GM19351 (cell line): ENCODE data around the gene MKI67.

ENCODE experiments used
- ATAC-seq: cut with Tn5 transposase; IDR thresholded peaks from one replicate; pipeline ENCODE4 v1.9.1; 2021; ENCODE audit warnings: mild to moderate bottlenecking, moderate library complexity; ENCODE audit not compliant: unreplicated experiment

MKI67 gene

DNA sequence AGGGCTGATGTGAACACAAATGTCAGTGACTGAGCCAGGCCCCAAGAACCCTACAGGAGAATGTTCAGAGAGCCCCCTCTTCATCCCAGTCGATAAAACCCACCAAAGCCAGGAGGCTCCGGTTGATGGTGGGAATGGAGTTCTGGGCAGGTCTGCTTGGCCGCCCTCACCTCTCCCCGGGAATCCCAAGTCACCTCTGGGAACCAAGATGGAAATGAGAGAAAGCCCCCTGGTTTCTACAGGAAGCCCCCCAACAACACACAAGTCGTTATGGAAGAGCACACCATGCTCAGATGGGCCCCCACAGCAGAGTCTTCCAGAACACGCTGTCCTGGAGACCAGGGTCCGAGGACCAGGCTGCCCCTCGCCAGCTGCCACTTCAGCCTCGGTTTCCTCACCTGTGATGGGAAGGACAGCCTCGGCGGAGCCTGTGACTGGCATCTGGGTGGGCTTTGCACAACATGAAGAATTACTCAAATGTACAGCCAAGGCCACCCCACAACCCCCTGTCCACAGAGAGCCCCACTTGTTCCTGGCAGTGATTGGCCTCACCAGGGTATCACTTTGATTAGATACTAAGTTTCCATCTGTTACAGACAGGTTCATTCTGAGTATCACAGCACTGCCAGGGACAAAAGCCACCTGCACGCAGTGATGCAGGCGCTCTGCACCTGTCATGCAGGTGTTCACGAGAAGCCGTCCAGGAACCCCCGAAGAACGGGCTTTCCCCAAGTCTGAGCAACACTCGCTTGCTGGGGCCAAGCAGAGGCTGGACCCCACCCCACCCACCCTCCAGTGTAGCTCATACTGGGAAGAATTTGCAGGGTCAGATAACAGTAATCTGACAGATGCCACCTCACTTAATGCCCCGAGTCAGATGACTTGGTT lies 57.6 kb downstream of the MKI67 start:
- ATAC-seq = no peak

DNA sequence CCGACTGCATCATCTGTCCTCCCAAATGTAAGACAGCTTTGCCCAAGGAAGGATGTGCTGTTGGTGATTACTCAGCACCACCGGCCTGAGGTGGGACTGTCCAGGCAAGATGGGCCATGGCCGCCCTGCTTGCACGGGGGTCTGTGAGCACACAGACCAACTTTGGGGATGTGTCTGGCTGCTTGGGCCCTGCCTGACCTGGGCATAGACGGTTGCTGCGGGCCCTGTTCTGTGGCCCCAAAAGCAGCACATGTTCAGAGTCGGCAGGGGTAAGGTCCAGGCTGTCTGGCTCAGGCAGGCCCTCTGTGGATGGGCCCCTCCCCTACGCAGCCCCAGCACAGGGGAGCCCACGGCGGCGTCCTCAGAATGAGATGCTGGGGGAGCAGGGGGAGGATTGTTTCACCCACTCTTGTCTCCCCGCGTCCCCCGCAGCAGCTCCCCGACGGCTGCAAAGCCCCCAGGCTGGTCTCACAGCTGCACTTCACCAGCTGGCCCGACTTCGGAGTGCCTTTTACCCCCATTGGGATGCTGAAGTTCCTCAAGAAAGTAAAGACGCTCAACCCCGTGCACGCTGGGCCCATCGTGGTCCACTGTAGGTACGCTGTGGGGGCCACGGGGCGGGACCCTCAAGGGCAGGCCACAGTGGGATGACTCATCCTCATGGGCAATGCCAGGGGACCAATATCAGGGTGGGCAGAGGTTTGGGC lies 58.4 kb downstream of the MKI67 start:
- ATAC-seq = no peak

DNA sequence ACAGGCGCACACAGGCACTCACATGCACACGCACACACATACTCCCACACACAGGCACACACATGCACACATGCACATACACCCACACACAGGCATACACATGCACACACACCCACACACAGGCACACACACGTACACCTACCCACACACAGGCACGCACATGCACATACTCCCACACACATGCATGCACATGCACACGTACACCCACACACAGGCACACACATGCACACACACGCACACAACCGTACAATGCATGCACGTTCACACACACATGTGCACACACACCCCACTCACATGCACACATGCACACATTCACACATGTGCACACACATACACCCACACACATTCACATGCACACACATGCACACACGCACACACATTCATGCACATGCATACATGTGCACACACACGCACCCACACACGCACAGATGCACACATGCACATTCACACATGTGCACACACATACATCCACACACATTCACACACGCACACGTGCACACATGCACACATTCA lies 59.3 kb downstream of the MKI67 start:
- ATAC-seq = no peak

DNA sequence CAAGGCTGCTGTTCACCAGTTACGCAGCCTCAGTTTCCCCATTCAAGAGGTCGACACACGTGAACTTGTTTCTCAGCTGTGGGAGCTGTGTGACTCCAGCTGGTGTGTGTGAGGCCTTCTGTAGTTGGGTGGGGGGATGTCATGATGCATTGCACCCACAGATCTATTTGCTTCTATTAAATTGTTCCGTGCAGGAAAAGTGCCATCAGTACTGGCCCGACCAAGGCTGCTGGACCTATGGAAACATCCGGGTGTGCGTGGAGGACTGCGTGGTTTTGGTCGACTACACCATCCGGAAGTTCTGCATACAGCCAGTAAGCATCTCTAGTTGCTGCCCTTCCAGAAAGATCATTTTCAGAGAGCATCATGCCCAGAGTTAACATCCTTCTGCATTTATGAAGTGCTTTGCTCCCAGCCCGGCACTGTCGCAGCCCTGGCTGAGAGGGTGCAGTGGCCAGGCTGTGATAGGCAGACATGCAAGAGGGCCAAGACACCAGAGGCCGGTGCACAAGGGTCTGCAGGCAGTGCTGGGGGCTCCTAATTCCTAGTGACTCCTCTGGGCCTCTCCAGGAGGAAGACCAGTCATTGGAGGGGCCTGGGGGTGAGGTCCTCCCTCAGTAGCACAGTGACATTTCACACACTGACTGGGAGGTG lies 60.2 kb downstream of the MKI67 start:
- ATAC-seq = no peak

DNA sequence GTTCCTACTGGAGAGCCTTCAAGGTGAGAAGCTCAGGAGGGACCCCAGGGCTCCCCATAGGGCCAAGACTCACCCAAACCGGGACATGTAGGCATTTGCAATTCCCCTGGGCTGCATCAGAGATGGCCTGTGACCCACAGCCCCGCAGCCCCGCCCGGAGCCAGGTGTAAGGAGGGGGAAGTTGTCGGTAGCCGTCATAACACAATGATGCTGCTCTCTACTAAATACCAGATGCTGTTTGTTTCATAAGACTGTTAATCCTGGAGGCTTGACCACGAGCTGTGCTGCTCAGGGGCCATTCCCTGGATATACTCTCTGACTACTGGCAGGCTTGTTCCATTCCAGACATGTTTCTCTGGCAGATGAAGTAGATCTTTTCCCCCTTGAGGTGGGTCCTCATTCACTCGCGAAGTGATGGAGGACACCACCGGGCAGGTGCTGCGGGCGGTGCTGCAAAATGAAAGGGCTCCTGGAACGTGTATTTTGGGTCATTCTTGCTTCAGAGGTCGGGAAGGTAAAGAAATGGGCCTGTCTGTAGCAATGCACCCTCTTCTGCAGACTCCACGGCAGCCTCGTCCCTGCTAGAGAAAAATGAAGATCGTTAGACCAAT lies 61.1 kb downstream of the MKI67 start:
- peak; percentile 30 for ATAC-seq

DNA sequence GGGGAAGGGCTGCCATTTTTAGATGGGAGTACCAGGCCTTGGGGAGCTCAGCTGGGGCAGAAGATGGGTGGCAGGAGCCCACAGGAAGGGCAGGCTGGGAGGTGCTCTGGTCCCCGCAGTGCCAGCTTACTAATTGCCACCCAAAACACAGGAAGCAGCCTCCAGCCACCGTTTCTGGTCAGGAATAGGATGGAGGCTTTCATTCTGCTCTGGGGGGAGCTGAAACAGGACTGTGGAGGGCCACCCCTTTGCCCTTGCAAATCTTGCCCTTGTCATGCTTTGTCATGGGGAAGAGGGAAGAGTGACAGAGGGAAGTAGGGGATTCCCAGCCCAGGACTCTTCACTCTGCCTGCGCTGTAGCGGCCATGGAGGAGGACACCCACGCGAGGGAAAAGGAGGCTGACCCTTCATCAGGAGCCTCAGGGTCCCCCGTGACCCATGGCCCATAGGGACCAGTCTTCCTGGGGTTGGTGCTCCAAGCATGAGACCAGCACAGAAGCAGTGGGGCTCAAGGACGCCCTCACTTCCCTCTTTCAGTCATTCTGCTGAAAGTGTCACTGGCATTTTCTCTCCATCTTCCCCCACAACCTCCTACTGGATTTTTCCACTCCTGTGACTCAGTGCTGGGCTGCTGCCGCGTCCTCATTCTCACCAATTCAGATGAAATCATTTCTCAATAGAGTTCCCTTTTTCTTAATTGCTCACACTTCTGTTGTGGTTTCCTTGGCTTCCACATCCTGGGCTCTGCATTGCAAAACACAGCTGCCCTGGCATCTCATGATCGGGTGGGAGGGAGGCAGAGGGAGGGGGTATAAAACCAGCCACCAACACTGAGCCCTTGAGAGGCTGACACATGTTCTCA lies 61.9 kb downstream of the MKI67 start:
- ATAC-seq = peak; percentile 39

DNA sequence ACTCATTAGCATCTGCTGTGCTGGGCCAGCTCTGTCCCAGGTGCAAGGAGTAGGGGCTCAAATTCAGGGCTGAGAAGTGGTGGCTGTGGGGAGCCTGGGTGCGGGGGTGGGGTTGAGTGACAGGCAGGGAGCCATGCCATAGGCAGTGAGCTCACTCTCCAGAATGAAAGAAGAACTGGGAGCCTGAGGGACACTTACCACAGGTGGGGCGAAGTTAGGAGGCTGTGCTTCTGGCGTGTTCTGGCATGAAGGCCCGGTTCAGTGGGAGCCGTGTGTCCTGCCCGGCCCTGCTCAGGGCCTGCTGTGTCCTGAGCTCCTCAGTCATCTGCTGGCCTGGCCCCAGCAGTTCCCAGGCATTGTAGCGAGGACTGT lies 62.5 kb downstream of the MKI67 start:
- peak; percentile 32 for ATAC-seq

DNA sequence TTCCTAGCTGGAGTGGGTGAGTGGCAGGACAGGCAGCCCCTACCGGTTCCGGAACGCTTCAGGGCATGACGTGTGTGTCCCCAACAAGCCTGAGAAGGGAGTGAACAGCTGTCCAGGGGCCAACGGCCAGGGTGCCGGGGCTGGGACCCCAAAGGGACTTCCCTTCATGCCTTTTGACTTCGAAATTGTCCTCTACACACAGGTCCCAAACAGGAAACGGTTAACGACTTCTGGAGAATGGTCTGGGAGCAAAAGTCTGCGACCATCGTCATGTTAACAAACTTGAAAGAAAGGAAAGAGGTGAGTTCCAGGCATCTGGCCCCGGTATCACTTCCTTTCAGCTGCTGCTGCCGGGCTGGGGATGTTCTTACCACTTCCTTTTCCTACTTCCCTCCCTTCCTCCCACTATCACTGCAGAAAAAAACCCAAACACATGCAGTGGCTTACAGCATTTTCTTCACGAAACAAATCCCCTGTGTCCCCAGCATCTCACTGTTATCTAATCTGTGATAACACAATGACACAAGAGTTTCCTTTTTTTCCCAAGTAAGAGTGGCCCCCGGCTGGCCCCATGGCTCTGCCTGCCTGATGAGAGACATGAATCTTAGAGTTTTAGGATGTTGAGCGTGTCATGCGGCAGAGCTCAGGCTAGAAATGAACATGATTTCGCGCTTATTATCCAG lies 63.2 kb downstream of the MKI67 start:
- ATAC-seq = peak; percentile 55

DNA sequence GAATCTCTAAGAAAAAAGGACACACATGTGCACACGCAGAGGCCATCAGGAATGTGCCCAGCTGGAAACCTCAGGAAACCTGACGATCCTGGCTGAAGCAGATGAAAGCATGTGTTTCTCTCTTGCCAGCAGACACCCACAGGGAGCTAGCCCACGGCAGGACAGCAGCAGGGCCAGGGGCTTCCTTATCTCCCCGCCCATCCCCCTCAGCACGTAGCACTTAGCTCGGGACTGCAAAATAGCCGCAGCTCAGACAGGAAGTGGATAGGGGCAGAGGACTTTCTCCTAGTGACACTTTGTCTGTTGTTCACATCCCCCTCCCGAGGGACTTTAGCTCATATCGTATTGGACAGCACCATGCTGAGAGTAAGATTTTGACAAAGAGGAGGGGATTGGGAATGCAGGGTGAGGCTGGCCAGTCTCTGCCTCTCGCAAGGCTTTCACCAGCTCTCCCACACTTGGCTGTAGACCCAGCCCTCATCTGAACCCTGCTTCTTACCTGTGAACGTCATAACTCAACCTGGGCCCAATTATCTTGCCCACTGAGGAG lies 63.8 kb downstream of the MKI67 start:
- no peak for ATAC-seq

DNA sequence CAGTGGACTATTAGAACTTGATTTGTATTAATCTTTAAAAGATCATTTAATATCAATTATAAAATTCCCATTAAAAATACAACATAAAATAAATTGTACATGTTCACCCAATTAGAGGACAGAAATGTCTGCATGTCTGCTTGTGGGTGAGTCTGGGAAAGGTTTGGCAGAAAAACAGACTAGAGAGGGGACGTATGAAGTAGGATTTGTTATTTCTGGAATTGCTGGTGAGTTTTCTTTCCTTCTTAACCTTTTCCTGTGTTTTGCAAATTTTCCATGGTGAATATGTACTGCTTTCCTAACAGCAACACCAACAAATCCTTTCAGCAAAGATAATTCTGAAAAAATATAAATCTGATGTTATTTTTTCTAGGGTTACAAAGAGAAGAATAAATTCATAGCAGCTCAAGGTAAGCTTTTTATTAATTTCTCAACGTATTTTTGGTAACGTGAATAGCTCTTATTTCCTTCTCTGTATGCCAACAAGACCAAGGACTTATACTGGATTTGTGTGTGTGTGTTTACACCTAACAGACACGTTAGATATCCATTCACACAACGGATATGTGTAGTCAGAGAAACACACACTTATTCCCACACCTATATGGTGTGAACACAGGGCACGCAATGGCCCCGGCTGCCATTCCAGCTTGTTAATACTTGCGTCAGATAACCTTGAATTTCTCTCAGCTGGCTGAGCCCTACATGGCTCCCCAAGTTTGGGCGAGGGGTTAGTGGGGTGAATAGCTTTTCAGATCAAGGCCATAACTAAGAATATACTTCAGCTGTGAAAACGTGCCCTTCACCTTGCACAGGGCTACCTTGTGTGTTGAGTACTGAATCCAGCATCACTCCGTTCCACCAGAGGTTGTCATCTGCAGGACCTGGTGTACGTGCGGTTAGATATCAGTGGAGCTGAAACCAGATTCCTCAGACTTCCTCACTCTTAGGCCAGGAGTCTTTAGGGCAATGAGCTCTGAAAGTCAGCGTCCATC lies 64.6 kb downstream of the MKI67 start:
- ATAC-seq = no peak

DNA sequence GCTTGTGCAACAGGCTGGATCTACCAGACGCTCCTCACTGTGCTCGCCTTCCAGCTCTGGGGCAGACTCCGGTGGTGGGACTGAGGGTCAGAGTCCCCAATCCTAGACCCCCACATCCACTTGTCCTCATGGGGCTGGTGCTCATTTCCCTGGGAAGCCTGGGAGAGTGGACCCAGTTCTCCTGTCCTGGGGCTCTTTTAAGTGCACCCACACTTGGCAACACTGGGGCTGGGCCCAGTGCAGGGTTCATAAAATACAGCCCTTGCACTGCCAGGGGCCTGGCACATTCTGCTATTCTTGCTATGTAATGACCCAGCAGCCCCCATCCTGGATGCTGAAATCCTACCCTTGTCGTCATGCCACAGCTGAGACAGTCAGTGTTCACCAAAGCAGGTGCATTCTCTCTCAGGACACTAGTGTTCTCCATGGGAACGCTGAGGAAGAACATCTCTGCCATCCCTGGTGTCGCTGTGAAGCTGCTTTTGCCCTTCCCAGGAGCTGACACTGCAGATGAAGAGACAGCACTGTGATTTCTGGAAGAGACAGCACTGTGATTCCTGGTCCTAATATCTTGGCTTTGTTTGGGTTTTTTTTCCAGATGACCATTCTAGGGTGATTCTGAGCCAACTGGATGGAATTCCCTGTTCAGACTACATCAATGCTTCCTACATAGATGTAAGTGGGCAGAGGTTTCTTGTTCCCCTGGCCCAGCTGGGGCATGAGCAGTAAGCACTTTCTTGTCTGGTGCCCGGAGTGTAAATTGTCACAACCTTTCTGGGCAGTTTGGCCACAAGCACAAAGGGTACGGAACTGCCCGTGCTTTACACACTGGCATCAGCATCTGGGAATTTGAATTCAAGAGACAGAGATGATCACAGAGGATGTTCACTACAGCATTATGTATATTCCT lies 65.6 kb downstream of the MKI67 start:
- ATAC-seq = no peak

DNA sequence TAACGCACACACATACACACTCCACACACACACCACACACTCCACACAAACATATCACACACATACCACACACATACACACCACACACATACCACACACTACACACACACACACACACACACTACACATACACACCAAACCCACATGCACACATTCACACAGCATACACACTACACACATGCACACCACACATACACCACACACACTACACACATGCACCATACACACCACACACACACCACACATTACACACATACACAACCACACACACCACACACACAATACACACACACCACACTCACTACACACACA lies 66.3 kb downstream of the MKI67 start:
- no peak for ATAC-seq

DNA sequence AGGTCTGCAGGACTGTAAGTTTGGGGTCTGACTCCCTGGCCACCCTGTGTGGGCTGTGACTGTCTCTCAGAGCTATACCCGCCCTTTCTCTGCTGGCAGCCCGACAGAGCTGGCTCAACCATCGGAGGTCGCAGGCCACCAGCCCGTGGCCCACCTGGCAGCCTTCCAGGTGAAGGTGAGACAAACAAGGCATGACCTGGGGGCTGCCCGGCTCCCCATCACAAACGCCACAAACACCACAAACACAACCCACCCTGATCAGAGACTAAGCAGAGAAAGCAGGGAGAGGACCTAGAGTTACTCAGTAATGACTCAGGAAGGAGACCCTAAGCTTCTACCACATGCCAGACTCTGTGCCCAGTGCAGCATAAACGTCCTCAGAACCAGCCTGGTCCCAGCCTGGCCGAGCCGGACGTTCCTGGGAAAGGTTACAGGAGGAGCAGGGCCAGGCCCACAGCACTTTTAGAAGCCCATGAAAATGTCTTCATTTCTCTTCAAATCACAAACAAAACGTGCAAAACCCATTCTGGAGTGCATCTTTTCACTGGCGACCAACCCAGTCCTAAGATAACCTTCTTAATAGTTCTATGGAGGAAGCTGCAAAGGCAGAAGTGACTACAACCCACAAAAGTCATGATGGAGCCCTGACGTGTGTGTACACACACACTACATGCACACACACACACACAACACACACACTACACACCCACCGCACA lies 66.8 kb downstream of the MKI67 start:
- ATAC-seq = no peak

DNA sequence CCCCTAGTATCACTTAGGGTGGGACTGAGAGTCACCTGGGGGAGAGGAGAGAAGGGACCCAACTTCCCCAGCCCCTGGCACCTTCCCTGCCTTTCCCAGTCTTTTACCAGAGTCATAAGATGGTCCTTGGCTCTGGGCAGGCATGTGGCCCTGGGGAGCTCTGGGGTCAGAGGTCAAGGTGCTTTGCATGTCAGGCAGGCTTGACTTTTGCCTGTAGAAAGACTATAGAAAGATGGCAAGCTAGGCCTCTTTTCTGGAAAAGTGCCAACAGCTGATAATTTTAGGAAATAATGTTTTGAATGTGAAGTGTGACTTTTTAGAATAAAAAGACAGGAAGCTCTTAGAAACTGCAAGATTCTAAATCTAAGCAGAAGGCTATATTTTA lies 67.5 kb downstream of the MKI67 start:
- no peak for ATAC-seq

DNA sequence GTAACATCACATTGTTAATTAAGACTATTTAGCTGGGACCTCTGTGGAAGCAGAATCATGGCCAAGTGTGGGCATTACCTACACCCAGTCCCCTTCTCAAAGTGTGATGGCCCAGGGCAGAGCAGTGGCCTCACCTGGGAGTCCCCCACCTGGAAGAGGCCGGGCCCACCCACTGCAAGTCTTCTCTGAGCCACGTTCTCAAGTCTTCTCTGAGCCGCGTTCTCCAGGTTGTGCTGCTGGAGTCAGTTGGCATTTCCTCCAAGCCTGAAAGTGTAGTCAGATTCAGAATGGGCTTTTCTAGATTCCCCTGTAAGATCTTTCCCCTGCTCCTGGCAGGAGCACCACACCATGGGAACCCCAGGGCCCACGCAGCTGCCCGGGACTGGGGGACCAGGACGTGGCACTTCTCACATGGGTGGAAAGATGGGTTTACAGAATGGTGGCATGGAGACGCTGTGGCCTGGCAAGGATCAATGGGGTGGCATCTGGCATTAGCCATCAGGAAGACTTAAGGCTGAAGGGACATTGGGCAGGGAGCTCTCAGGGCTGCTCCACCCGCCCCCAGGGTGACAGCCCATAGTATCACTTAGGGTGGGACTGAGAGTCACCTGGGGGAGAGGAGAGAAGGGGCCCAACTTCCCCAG lies 68.0 kb downstream of the MKI67 start:
- ATAC-seq = no peak
